Measurements from ENCODE around the gene ACY1.

ACY1 gene

GRCh38 chr3:51962854-51963530 is 20.3 kb upstream of the ACY1 start:
- DNase-seq (ENCODE audit: low read depth in 1 of 2, low spot score in 1 of 2), result no peak

GRCh38 chr3:51963951-51964451 is 19.3 kb upstream of the ACY1 start:
- DNase-seq (ENCODE audit: low read depth in 1 of 2, low spot score in 1 of 2), result no peak

- no peak for DNase-seq (ENCODE audit: low read depth in 1 of 2, low spot score in 1 of 2)
Measured at GRCh38 chr3:51964521-51964920, 18.8 kb upstream of the ACY1 start.

- DNase-seq (ENCODE audit: low read depth in 1 of 2, low spot score in 1 of 2), result no peak
Measured at GRCh38 chr3:51966016-51966415, 17.3 kb upstream of the ACY1 start.

- no peak for DNase-seq (ENCODE audit: low read depth in 1 of 2, low spot score in 1 of 2)
Measured at GRCh38 chr3:51966486-51966885, 16.8 kb upstream of the ACY1 start.

- DNase-seq (ENCODE audit: low read depth in 1 of 2, low spot score in 1 of 2), result no peak
Measured at GRCh38 chr3:51966922-51967383, 16.4 kb upstream of the ACY1 start.

- no peak for DNase-seq (ENCODE audit: low read depth in 1 of 2, low spot score in 1 of 2)
Measured at GRCh38 chr3:51967384-51968169, 15.8 kb upstream of the ACY1 start, which contains the start of gene PCBP4. Gene PCBP4 (minus strand): TSS chr3:51967454. CDS start chr3:51961240, 6,214 bp downstream.

- no peak for DNase-seq (ENCODE audit: low read depth in 1 of 2, low spot score in 1 of 2)
Measured at GRCh38 chr3:51968170-51968775, 15.1 kb upstream of the ACY1 start.

- DNase-seq (ENCODE audit: low read depth in 1 of 2, low spot score in 1 of 2), result no peak
Measured at GRCh38 chr3:51968883-51969678, 14.3 kb upstream of the ACY1 start.

GRCh38 chr3:51969841-51970240 is 13.5 kb upstream of the ACY1 start:
- DNase-seq (ENCODE audit: low read depth in 1 of 2, low spot score in 1 of 2), result no peak

GRCh38 chr3:51970606-51971300 is 12.6 kb upstream of the ACY1 start:
- DNase-seq (ENCODE audit: low read depth in 1 of 2, low spot score in 1 of 2), result no peak

- no peak for DNase-seq (ENCODE audit: low read depth in 1 of 2, low spot score in 1 of 2)
Measured at GRCh38 chr3:51971350-51971749, 12.0 kb upstream of the ACY1 start.

GRCh38 chr3:51974277-51974962 is 8.9 kb upstream of the ACY1 start:
- DNase-seq (ENCODE audit: low read depth in 1 of 2, low spot score in 1 of 2), result no peak

GRCh38 chr3:51974963-51975851 is 8.1 kb upstream of the ACY1 start, which contains the start of gene ABHD14A:
Gene ABHD14A (plus strand): TSS chr3:51975064. CDS start chr3:51975136, 72 bp downstream.
- peak; percentile 42 to 67 for DNase-seq (ENCODE audit: low read depth in 1 of 2, low spot score in 1 of 2)

GRCh38 chr3:51975852-51976549 is 7.3 kb upstream of the ACY1 start:
- DNase-seq (ENCODE audit: low read depth in 1 of 2, low spot score in 1 of 2), result no peak

GRCh38 chr3:51977446-51978142 is 5.7 kb upstream of the ACY1 start:
- DNase-seq (ENCODE audit: low read depth in 1 of 2, low spot score in 1 of 2), result no peak

GRCh38 chr3:51978143-51978502 is 5.2 kb upstream of the ACY1 start:
- no peak for DNase-seq (ENCODE audit: low read depth in 1 of 2, low spot score in 1 of 2)

GRCh38 chr3:51980253-51980652 is 3.1 kb upstream of the ACY1 start:
- no peak for DNase-seq (ENCODE audit: low read depth in 1 of 2, low spot score in 1 of 2)

Measured in activated T-helper 1 cell treated with anti-CD3 and anti-CD28 coated beads, Interleukin-2, amount 50 U/mL, for 16 hours (primary cell).